ENCODE results near the gene TMEM185B. TPM values are rescaled to one million over a fixed set of nuclear protein-coding genes. Genes with fewer than 3 reads are reported as not detected.

Gene TMEM185B
- total and polyA plus RNA-seq, 2 donors (not counting 3 experiments of a cell fraction or from before 2014, with no cell fraction given) = 29.9 to 31.8 TPM

DNA sequence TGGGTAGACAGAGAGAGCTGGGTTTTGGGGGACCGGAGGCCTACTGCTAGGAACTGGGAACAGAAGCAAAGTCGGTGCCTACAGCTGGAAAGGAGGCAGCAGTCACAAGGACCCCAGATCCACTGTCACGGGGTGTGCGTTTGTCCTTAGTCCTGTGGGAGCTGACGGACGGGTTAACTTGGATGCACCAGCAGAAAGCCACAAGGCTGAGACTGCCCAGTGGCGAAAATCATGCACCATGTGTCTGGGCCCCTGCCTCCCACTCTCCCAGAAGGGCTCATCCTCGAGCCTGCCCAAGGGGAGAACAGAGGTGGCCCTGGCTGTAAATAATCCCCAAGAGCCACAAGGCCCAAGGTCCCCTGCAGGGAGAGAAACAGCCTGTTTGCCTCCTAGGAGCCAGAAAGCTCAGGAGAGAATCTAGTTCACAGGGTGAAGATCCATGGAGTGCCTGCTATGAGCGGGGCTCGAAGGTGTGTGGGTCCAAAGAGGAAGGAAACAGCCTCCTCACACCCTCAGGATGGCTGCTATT, 17.8 kb upstream of the TMEM185B start:
- Histone ChIP-seq H2AFZ (ENCODE audit: low read depth, low read length) (no peak overlapping the region), H3K79me2 (ENCODE audit: control insufficient read depth, insufficient read depth, low read length) (no peaks in the 10 kb centered on the region), H3K9ac (replicated peaks; ENCODE audit: extremely low read depth, insufficient read depth, low read length) (no peak overlapping the region), H3K36me3 (ENCODE audit: control insufficient read depth in 2 of 2, extremely low read depth in 1 of 2, insufficient read depth in 2 of 2, low read length in 2 of 2) (no peaks in the 10 kb centered on the region), H3K4me3 (replicated peaks in 1 of 3; ENCODE audit: insufficient read depth in 1 of 3, low read depth in 1 of 3, low read length in 3 of 3) (no peak overlapping the region), H3K9me1 (replicated peaks; ENCODE audit: control insufficient read depth, extremely low read depth, insufficient read depth, low read length) (no peaks in the 10 kb centered on the region), H4K20me1 (replicated peaks; ENCODE audit: control insufficient read depth, extremely low read depth, insufficient read depth, low read length) (no peaks in the 10 kb centered on the region), H3K27ac (ENCODE audit: insufficient read depth, low read depth, low read length) (no peak overlapping the region), H3K27me3 (ENCODE audit: control insufficient read depth in 2 of 2, insufficient read depth in 2 of 2, low read length in 2 of 2) (no peaks in the 10 kb centered on the region), H3K4me1 (ENCODE audit: control insufficient read depth, extremely low read depth, insufficient read depth, low read length) (peaks cover 34% of the 10 kb centered on the region), H3K4me2 (ENCODE audit: insufficient read depth, low read length) (no peak overlapping the region), H3K9me3 (replicated peaks; ENCODE audit: control insufficient read depth, insufficient read depth, low read length) (no peaks in the 10 kb centered on the region)
- intact Hi-C loops (cut with micrococcal nuclease) = no loop called here
- ChIA-PET POLR2A (interaction anchor here (2.1 to 2.5 kb wide), 2 partner anchors 11 to 18 kb away, joined by 15 to 29 read pairs; partner anchors contain the start of genes RALB and TMEM185B), CTCF (interaction anchor here (1.0 to 2.9 kb wide), 6 partner anchors 8 to 72 kb away, joined by 3 to 42 read pairs (median 7); partner anchors contain the start of gene RALB)
- dilution Hi-C loops (cut with MboI; ENCODE audit: extremely low pct_ligation_motif_present, low sequenced_read_pairs) = no loop called here
- no peak for TF ChIP-seq POLR2AphosphoS5 (IDR thresholded peaks at IDR 0.05; ENCODE audit: insufficient read depth, low read depth, low read length)
- no peak for FAIRE-seq
- no peak for DNase-seq (ENCODE audit: low read depth, low spot score)
- BruUV-seq (replicated peaks) = no TSS peak

DNA sequence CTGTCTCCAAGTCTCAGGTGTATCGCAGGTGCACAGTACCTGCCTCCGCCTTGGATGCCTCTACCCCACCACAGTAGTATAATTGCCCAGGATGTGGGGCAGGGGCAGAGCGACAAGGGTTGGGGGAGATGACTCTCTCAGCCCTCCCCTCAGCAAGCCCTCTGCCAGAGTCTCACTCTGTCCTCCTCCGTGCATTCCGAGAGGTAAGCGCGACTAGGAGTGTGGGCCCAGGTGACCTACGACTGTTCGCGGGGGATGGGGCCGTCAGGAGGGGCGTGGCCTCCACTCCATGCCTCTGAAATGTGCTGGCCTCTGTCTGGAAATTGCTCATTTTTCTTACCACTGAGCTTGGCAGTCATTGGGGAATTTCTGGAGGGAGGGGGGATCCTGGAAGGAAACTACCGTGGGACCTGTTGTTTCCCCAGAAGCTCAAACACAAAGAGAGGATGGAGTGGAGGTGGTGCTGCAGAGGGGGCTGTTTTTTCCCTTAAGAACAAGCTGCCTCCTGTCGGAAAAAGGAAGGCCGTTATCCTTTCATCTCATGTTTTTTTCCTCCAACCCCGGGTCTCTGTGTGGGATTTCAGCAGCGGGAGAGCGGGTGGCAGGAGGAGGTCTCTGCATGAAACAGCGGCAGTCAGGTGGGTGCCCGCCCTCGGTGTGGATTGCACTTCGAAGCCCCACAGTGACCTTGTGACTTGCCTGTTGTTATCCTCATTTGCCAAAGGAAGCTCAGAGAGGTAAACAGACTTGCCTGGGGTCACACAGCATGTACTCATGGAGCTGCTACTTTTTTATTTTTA, 16.5 kb upstream of the TMEM185B start:
- no peak overlapping the region for H3K9ac ChIP-seq (replicated peaks; ENCODE audit: extremely low read depth, insufficient read depth, low read length)
- H3K27me3 ChIP-seq (ENCODE audit: control insufficient read depth in 2 of 2, insufficient read depth in 2 of 2, low read length in 2 of 2) = no peaks in the 10 kb centered on the region
- no peaks in the 10 kb centered on the region for H3K9me1 ChIP-seq (replicated peaks; ENCODE audit: control insufficient read depth, extremely low read depth, insufficient read depth, low read length)
- intact Hi-C loops (cut with micrococcal nuclease) = loop anchor here (1.0 kb wide), 3 partner anchors 13 to 594 kb away; partner anchors contain the start of genes RALB and TMEM185B
- peaks cover 34% of the 10 kb centered on the region for H3K4me1 ChIP-seq (ENCODE audit: control insufficient read depth, extremely low read depth, insufficient read depth, low read length)
- no peaks in the 10 kb centered on the region for H3K79me2 ChIP-seq (ENCODE audit: control insufficient read depth, insufficient read depth, low read length)
- H4K20me1 ChIP-seq (replicated peaks; ENCODE audit: control insufficient read depth, extremely low read depth, insufficient read depth, low read length) = no peaks in the 10 kb centered on the region
- H3K4me2 ChIP-seq (ENCODE audit: insufficient read depth, low read length) = peak overlapping the region; percentile 7
- BruUV-seq (replicated peaks) = no TSS peak
- TF ChIP-seq, protein P1, sequence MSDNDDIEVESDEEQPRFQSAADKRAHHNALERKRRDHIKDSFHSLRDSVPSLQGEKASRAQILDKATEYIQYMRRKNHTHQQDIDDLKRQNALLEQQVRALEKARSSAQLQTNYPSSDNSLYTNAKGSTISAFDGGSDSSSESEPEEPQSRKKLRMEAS (IDR thresholded peaks at IDR 0.05; ENCODE audit: insufficient read depth, insufficient read length) = no peak
- no peak for TF ChIP-seq EZH2 (IDR thresholded peaks at IDR 0.05; ENCODE audit: borderline replicate concordance, low read depth, low read length, severe bottlenecking)
- TF ChIP-seq FOS (IDR thresholded peaks at IDR 0.05; ENCODE audit: borderline replicate concordance, insufficient read depth, low read length) = peak; percentile 47
- TF ChIP-seq GATA2 (IDR thresholded peaks at IDR 0.05; ENCODE audit: insufficient read depth, insufficient read length, low read depth, low read length) = peak; percentile 89
- TF ChIP-seq POLR2AphosphoS5 (IDR thresholded peaks at IDR 0.05; ENCODE audit: insufficient read depth, low read depth, low read length) = peak; percentile 69
- peak; percentile 44 for TF ChIP-seq MYC (IDR thresholded peaks at IDR 0.05; ENCODE audit: low read depth, low read length)
- peak; percentile 57 for TF ChIP-seq POLR2A (IDR thresholded peaks at IDR 0.05; ENCODE audit: low read depth, low read length)
- TF ChIP-seq JUN (IDR thresholded peaks at IDR 0.05; ENCODE audit: borderline replicate concordance, insufficient read depth, insufficient read length, low read depth) = peak; percentile 24
- TF ChIP-seq, protein P2, sequence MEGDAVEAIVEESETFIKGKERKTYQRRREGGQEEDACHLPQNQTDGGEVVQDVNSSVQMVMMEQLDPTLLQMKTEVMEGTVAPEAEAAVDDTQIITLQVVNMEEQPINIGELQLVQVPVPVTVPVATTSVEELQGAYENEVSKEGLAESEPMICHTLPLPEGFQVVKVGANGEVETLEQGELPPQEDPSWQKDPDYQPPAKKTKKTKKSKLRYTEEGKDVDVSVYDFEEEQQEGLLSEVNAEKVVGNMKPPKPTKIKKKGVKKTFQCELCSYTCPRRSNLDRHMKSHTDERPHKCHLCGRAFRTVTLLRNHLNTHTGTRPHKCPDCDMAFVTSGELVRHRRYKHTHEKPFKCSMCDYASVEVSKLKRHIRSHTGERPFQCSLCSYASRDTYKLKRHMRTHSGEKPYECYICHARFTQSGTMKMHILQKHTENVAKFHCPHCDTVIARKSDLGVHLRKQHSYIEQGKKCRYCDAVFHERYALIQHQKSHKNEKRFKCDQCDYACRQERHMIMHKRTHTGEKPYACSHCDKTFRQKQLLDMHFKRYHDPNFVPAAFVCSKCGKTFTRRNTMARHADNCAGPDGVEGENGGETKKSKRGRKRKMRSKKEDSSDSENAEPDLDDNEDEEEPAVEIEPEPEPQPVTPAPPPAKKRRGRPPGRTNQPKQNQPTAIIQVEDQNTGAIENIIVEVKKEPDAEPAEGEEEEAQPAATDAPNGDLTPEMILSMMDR (IDR thresholded peaks at IDR 0.05; ENCODE audit: extremely low read depth in 1 of 2, insufficient read depth in 1 of 2, low read depth in 1 of 2, low read length in 2 of 2) = peak in 1 of 2 donors; percentile 4
- dilution Hi-C loops (cut with MboI; ENCODE audit: extremely low pct_ligation_motif_present, low sequenced_read_pairs) = no loop called here
- CTCF ChIA-PET = interaction anchor here (0.6 to 2.9 kb wide), 19 partner anchors 8 to 108 kb away, joined by 3 to 42 read pairs (median 5); partner anchors contain the start of genes RALB and TMEM185B
- DNase-seq (ENCODE audit: low read depth, low spot score) (peak; percentile 99), FAIRE-seq (peak; percentile 98)
- H3K36me3 ChIP-seq (ENCODE audit: control insufficient read depth in 2 of 2, extremely low read depth in 1 of 2, insufficient read depth in 2 of 2, low read length in 2 of 2) = no peaks in the 10 kb centered on the region
- H3K27ac ChIP-seq (ENCODE audit: insufficient read depth, low read depth, low read length) = peak overlapping the region; percentile 37
- H3K9me3 ChIP-seq (replicated peaks; ENCODE audit: control insufficient read depth, insufficient read depth, low read length) = no peaks in the 10 kb centered on the region
- H2AFZ ChIP-seq (ENCODE audit: low read depth, low read length) = peak overlapping the region; percentile 26
- no peak overlapping the region for H3K4me3 ChIP-seq (replicated peaks in 1 of 3; ENCODE audit: insufficient read depth in 1 of 3, low read depth in 1 of 3, low read length in 3 of 3)
- POLR2A ChIA-PET = interaction anchor here (0.8 to 2.5 kb wide), 4 partner anchors 13 to 107 kb away, joined by 3 to 29 read pairs (median 9); partner anchors contain the start of genes RALB and TMEM185B
